ENCODE measurements around the gene BNC1.
"Not testable (repeated sequence)": the region's sequence is repeated elsewhere in the genome, so short reads cannot be mapped to it uniquely, and the experiment has no call there.

The BNC1 gene

GRCh38 chr15:83243634-83244033, 40.8 kb downstream of the BNC1 start:
- Histone ChIP-seq H3K36me3 (no peaks in the 10 kb centered on the region), H3K9ac (no peak overlapping the region), H3K4me1 (peaks cover 0 to 6% (median 5%) of the 10 kb centered on the region in 10 experiments; a peak in 8 of 20 replicates), H3K27ac (no peak overlapping the region), H3K9me3 (replicated peaks in 1 of 11) (peaks cover 10 to 24% (median 19%) of the 10 kb centered on the region in 11 experiments), H3K4me2 (peak overlapping the region in 7 of 11 experiments; percentile 5 to 34 (median 29); a peak in 8 of 22 replicates), H3K27me3 (no peaks in the 10 kb centered on the region), H4K20me1 (no peaks in the 10 kb centered on the region), H3K4me3 (no peak overlapping the region)
- no peak for TF ChIP-seq Cebpa-rat (IDR thresholded peaks at IDR 0.05)

- Histone ChIP-seq H3K9me3 (replicated peaks in 1 of 11) (peaks cover 0 to 3% (median 0%) of the 10 kb centered on the region in 11 experiments; a peak in 2 of 22 replicates), H3K4me3 (no peak overlapping the region), H3K4me1 (no peaks in the 10 kb centered on the region), H3K36me3 (no peaks in the 10 kb centered on the region), H4K20me1 (no peaks in the 10 kb centered on the region), H3K9ac (no peak overlapping the region), H3K4me2 (no peak overlapping the region), H3K27me3 (no peaks in the 10 kb centered on the region), H3K27ac (no peak overlapping the region)
- no peak for TF ChIP-seq Cebpa-rat (IDR thresholded peaks at IDR 0.05)
Measured at GRCh38 chr15:83230242-83230641, 54.2 kb downstream of the BNC1 start.

- Histone ChIP-seq H3K27ac (no peak overlapping the region), H3K4me1 (no peaks in the 10 kb centered on the region), H4K20me1 (no peaks in the 10 kb centered on the region), H3K27me3 (no peaks in the 10 kb centered on the region), H3K4me3 (no peak overlapping the region), H3K36me3 (no peaks in the 10 kb centered on the region), H3K9ac (no peak overlapping the region), H3K4me2 (no peak overlapping the region), H3K9me3 (replicated peaks in 1 of 11) (peaks cover 0 to 7% (median 0%) of the 10 kb centered on the region in 11 experiments; a peak in 3 of 22 replicates)
- TF ChIP-seq Cebpa-rat (IDR thresholded peaks at IDR 0.05) = no peak
Measured at GRCh38 chr15:83225449-83225848, 59.0 kb downstream of the BNC1 start.

GRCh38 chr15:83221781-83222180, 62.7 kb downstream of the BNC1 start:
- not testable (repeated sequence) for H3K9ac ChIP-seq, H3K4me2 ChIP-seq, H3K4me1 ChIP-seq, H3K27me3 ChIP-seq, H3K36me3 ChIP-seq, H3K4me3 ChIP-seq, H3K27ac ChIP-seq, H4K20me1 ChIP-seq
- H3K9me3 ChIP-seq (replicated peaks in 1 of 11) = peaks cover 0 to 10% (median 0%) of the 10 kb centered on the region in 11 experiments; a peak in 4 of 22 replicates

GRCh38 chr15:83219026-83219425, 65.4 kb downstream of the BNC1 start:
- Histone ChIP-seq H3K27ac (no peak overlapping the region), H3K4me2 (no peak overlapping the region), H4K20me1 (no peaks in the 10 kb centered on the region), H3K36me3 (no peaks in the 10 kb centered on the region), H3K27me3 (no peaks in the 10 kb centered on the region), H3K9me3 (replicated peaks in 1 of 11) (peaks cover 0 to 21% (median 10%) of the 10 kb centered on the region in 11 experiments; a peak in 18 of 22 replicates), H3K4me1 (no peaks in the 10 kb centered on the region), H3K4me3 (no peak overlapping the region), H3K9ac (no peak overlapping the region)
- TF ChIP-seq Cebpa-rat (IDR thresholded peaks at IDR 0.05) = no peak

GRCh38 chr15:83215306-83215705, 69.2 kb downstream of the BNC1 start:
- Histone ChIP-seq H3K9me3 (replicated peaks in 1 of 11) (peaks cover 0 to 18% (median 8%) of the 10 kb centered on the region in 11 experiments; a peak in 18 of 22 replicates), H3K4me1 (no peaks in the 10 kb centered on the region), H3K36me3 (no peaks in the 10 kb centered on the region), H3K4me2 (no peak overlapping the region), H4K20me1 (no peaks in the 10 kb centered on the region), H3K9ac (no peak overlapping the region), H3K27ac (no peak overlapping the region), H3K27me3 (no peaks in the 10 kb centered on the region), H3K4me3 (no peak overlapping the region)
- TF ChIP-seq Cebpa-rat (IDR thresholded peaks at IDR 0.05) = no peak

- H3K4me2 ChIP-seq = no peak overlapping the region
- H3K4me1 ChIP-seq = peaks cover 5 to 18% (median 10%) of the 10 kb centered on the region in 10 experiments; a peak in 19 of 20 replicates
- H3K4me3 ChIP-seq = no peak overlapping the region
- no peaks in the 10 kb centered on the region for H3K27me3 ChIP-seq
- H3K36me3 ChIP-seq = no peaks in the 10 kb centered on the region
- H3K9ac ChIP-seq = no peak overlapping the region
- H4K20me1 ChIP-seq = peaks cover 0 to 8% (median 0%) of the 10 kb centered on the region in 11 experiments; a peak in 8 of 22 replicates
- no peak for TF ChIP-seq Cebpa-rat (IDR thresholded peaks at IDR 0.05)
- H3K9me3 ChIP-seq (replicated peaks in 1 of 11) = peaks cover 0 to 9% (median 7%) of the 10 kb centered on the region in 11 experiments; a peak in 18 of 22 replicates
- H3K27ac ChIP-seq = no peak overlapping the region
Measured at GRCh38 chr15:83210619-83211018, 73.8 kb downstream of the BNC1 start.

- H3K4me1 ChIP-seq = peaks cover 14 to 28% (median 22%) of the 10 kb centered on the region in 10 experiments
- TF ChIP-seq Cebpa-rat (IDR thresholded peaks at IDR 0.05) = no peak
- H3K9me3 ChIP-seq (replicated peaks in 1 of 11) = no peaks in the 10 kb centered on the region
- no peaks in the 10 kb centered on the region for H3K27me3 ChIP-seq
- H3K4me3 ChIP-seq = no peak overlapping the region
- H3K9ac ChIP-seq = no peak overlapping the region
- peaks cover 0 to 21% (median 9%) of the 10 kb centered on the region in 11 experiments; a peak in 12 of 22 replicates for H4K20me1 ChIP-seq
- peak overlapping the region in 1 of 11 experiments; percentile 58; a peak in 1 of 22 replicates for H3K4me2 ChIP-seq
- H3K27ac ChIP-seq = no peak overlapping the region
- H3K36me3 ChIP-seq = no peaks in the 10 kb centered on the region; a peak in 1 of 22 replicates
Measured at GRCh38 chr15:83209333-83209732, 75.1 kb downstream of the BNC1 start.

GRCh38 chr15:83208367-83208661, 76.2 kb downstream of the BNC1 start:
- Histone ChIP-seq H3K36me3 (peaks cover 0 to 2% (median 0%) of the 10 kb centered on the region in 11 experiments; a peak in 3 of 22 replicates), H3K4me2 (peak overlapping the region; percentile 50 to 88 (median 72)), H4K20me1 (peaks cover 0 to 29% (median 14%) of the 10 kb centered on the region in 11 experiments; a peak in 12 of 22 replicates), H3K4me3 (peak overlapping the region; percentile 83 to 98 (median 92)), H3K4me1 (peaks cover 15 to 34% (median 23%) of the 10 kb centered on the region in 10 experiments), H3K9ac (peak overlapping the region; percentile 91 to 98 (median 96)), H3K27me3 (no peaks in the 10 kb centered on the region), H3K9me3 (replicated peaks in 1 of 11) (no peaks in the 10 kb centered on the region), H3K27ac (peak overlapping the region; percentile 66 to 97 (median 95); a peak in 21 of 22 replicates)
- TF ChIP-seq Cebpa-rat (IDR thresholded peaks at IDR 0.05) = no peak
